IMR-90 (cell line): ENCODE measurements around the gene CYP24A1. TPM values are rescaled to one million over a fixed set of nuclear protein-coding genes. Genes with fewer than 3 reads are reported as not detected.

Source experiments
- ATAC-seq: fragments of 200-7000 bp; cut with Tn5 transposase; 2 replicates; pipeline ENCODE4 v1.9.1; 2020; ENCODE audit warnings: low read depth, mild to moderate bottlenecking, moderate library complexity
- BruUV-seq: library from RNA; stranded (reverse); fragments of 400-500 nt; replicated peaks from 2 replicates; lab custom pipeline; 2021; lab: Mats Ljungman, UMichigan
- CTCF ChIA-PET: fragments of 300-600 bp; formaldehyde crosslinking; extraction: SDS; loops from one replicate; lab custom pipeline; 2021; ENCODE audit warnings: antibody characterized with exemption; lab: Yijun Ruan, JAX
- POLR2A ChIA-PET: fragments of 300-600 bp; sonication (Branson Sonifier 250); formaldehyde crosslinking; loops from one replicate; lab custom pipeline; 2022; ENCODE audit warnings: antibody characterized with exemption; ENCODE audit not compliant: unreplicated experiment; lab: Charles Lee
- DNase-seq: peaks from one replicate; pipeline ENCODE4 v3.0.0; 2013
- H2AFZ ChIP-seq: replicated peaks from 2 replicates; pipeline ENCODE3; 2013; ENCODE audit warnings: low read length, mild to moderate bottlenecking; ENCODE audit not compliant: poor library complexity
- H2AK5ac ChIP-seq: 2 replicates; pipeline ENCODE4 v1.6.1; 2013; ENCODE audit warnings: low read depth, low read length, inconsistent platforms
- H2AK9ac ChIP-seq: replicated peaks from 2 replicates; pipeline ENCODE3; 2013; ENCODE audit warnings: mild to moderate bottlenecking, low read depth, low read length, moderate library complexity; ENCODE audit not compliant: poor library complexity
- H2BK120ac ChIP-seq: 2 replicates; pipeline ENCODE4 v1.6.1; 2013; ENCODE audit warnings: low read depth, low read length, inconsistent platforms
- H2BK15ac ChIP-seq: 3 replicates; pipeline ENCODE4 v1.6.1; 2013; ENCODE audit warnings: low read depth, low read length, inconsistent platforms
- H2BK20ac ChIP-seq: 2 replicates; pipeline ENCODE4 v1.6.1; 2013; ENCODE audit warnings: low read depth, mild to moderate bottlenecking, inconsistent platforms, low read length, moderate library complexity
- H2BK5ac ChIP-seq: 2 replicates; pipeline ENCODE4 v1.6.1; 2013; ENCODE audit warnings: mild to moderate bottlenecking, low read depth, low read length, inconsistent platforms; ENCODE audit not compliant: poor library complexity, severe bottlenecking
- H3K14ac ChIP-seq: replicated peaks from 2 replicates; pipeline ENCODE4 v1.6.1; 2013; ENCODE audit warnings: low read depth, low read length, inconsistent platforms
- H3K18ac ChIP-seq: 2 replicates; pipeline ENCODE4 v1.6.1; 2013; ENCODE audit warnings: low read depth, low read length, control low read depth
- H3K23ac ChIP-seq: 2 replicates; pipeline ENCODE4 v1.6.1; 2013; ENCODE audit warnings: low read depth, low read length, inconsistent platforms
- H3K27ac ChIP-seq: 2 replicates; pipeline ENCODE4 v1.5.1; 2013; ENCODE audit warnings: mild to moderate bottlenecking, control low read depth, low read length; ENCODE audit not compliant: insufficient read depth
- H3K27me3 ChIP-seq: 2 replicates; pipeline ENCODE4 v1.6.1; 2013; ENCODE audit warnings: low read length; ENCODE audit not compliant: control insufficient read depth, insufficient read depth
- H3K36me3 ChIP-seq: 2 replicates; pipeline ENCODE4 v1.6.1; 2013; ENCODE audit warnings: low read length, mixed read lengths; ENCODE audit not compliant: control insufficient read depth, insufficient read depth
- H3K4ac ChIP-seq: 2 replicates; pipeline ENCODE4 v1.6.1; 2013; ENCODE audit warnings: low read depth, low read length, inconsistent platforms
- H3K4me1 ChIP-seq: 2 replicates; pipeline ENCODE4 v1.6.1; 2013; ENCODE audit warnings: low read length, mixed read lengths; ENCODE audit not compliant: control insufficient read depth, insufficient read depth
- H3K4me2 ChIP-seq: 2 replicates; pipeline ENCODE4 v1.6.1; 2013; ENCODE audit warnings: low read depth, mild to moderate bottlenecking, control low read depth, low read length, moderate library complexity
- H3K4me3 ChIP-seq: 2 replicates; pipeline ENCODE4 v1.5.1; 2013; ENCODE audit warnings: low read depth, mild to moderate bottlenecking, control low read depth, low read length, moderate library complexity; ENCODE audit not compliant: insufficient read depth
- H3K56ac ChIP-seq: 2 replicates; pipeline ENCODE4 v1.6.1; 2013; ENCODE audit warnings: low read length, inconsistent platforms; ENCODE audit not compliant: insufficient read depth; ENCODE audit errors: extremely low read depth
- H3K79me1 ChIP-seq, 2 experiments: 2 replicates each; pipeline ENCODE4 v1.6.1; 2013; ENCODE audit warnings: low read length in 2 of 2, inconsistent platforms in 1 of 2, low read depth in 1 of 2
- H3K9ac ChIP-seq: 2 replicates; pipeline ENCODE4 v1.6.1; 2013; ENCODE audit warnings: low read depth, low read length, control low read depth
- H3K9me1 ChIP-seq: 2 replicates; pipeline ENCODE4 v1.6.1; 2013; ENCODE audit warnings: low read length, inconsistent platforms; ENCODE audit not compliant: insufficient read depth
- H3K9me3 ChIP-seq: 2 replicates; pipeline ENCODE4 v1.6.1; 2013; ENCODE audit warnings: low read length; ENCODE audit not compliant: control insufficient read depth, insufficient read depth
- H4K20me1 ChIP-seq: 2 replicates; pipeline ENCODE4 v1.6.1; 2013; ENCODE audit warnings: low read length, inconsistent platforms; ENCODE audit not compliant: insufficient read depth
- H4K5ac ChIP-seq: 2 replicates; pipeline ENCODE4 v1.6.1; 2013; ENCODE audit warnings: mild to moderate bottlenecking, low read depth, low read length, control low read depth
- H4K8ac ChIP-seq, 2 experiments: 2 replicates each; pipeline ENCODE4 v1.6.1; 2013; ENCODE audit warnings: low read depth in 2 of 2, low read length in 2 of 2, control low read depth in 1 of 2, inconsistent platforms in 1 of 2
- H4K91ac ChIP-seq: 2 replicates; pipeline ENCODE4 v1.6.1; 2013; ENCODE audit warnings: low read depth, low read length, inconsistent platforms; ENCODE audit not compliant: insufficient read depth
- CEBPB ChIP-seq: IDR thresholded peaks from 2 replicates; pipeline ENCODE4 v1.6.1; 2012; ENCODE audit warnings: low read depth, low read length, improper control_type of control experiment
- CHD1 ChIP-seq: IDR thresholded peaks from 2 replicates; pipeline ENCODE4 v1.6.1; 2012; ENCODE audit warnings: low read depth, low read length, improper control_type of control experiment
- CTCF ChIP-seq: conservative IDR thresholded peaks from 2 replicates; pipeline ENCODE4 v1.5.1; 2012; ENCODE audit warnings: mild to moderate bottlenecking, low read depth, low read length, improper control_type of control experiment
- MAFK ChIP-seq: IDR thresholded peaks from 2 replicates; pipeline ENCODE4 v1.6.1; 2012; ENCODE audit warnings: low read depth, low read length, improper control_type of control experiment
- MAZ ChIP-seq: IDR thresholded peaks from 2 replicates; pipeline ENCODE4 v1.6.1; 2012; ENCODE audit warnings: low read depth, mild to moderate bottlenecking, low read length, improper control_type of control experiment, moderate library complexity, borderline replicate concordance
- MXI1 ChIP-seq: IDR thresholded peaks from 2 replicates; pipeline ENCODE4 v1.6.1; 2012; ENCODE audit warnings: low read depth, mild to moderate bottlenecking, low read length, moderate library complexity, borderline replicate concordance
- RAD21 ChIP-seq: IDR thresholded peaks from 2 replicates; pipeline ENCODE4 v1.6.1; 2012; ENCODE audit warnings: low read length, improper control_type of control experiment
- RFX5 ChIP-seq: IDR thresholded peaks from 2 replicates; pipeline ENCODE4 v1.8.0; 2012; ENCODE audit warnings: low read depth, mild to moderate bottlenecking, low read length, moderate library complexity
- SMC3 ChIP-seq: fragments of 150-350 bp; IDR thresholded peaks from 2 replicates; pipeline ENCODE4 v1.6.1; 2016; ENCODE audit warnings: low read depth, mild to moderate bottlenecking, antibody characterized with exemption, low read length, moderate library complexity
- dilution Hi-C: fragments of 300-500 bp; cut with HindIII; formaldehyde crosslinking; loops from one replicate; pipeline ENCODE4 v1.14.3; 2018; ENCODE audit warnings: low sequenced_read_pairs; ENCODE audit not compliant: unreplicated experiment
- in situ Hi-C: fragments of 300-500 bp; cut with MboI; formaldehyde crosslinking; loops from 3 replicates; pipeline ENCODE4 v1.14.3; 2019; ENCODE audit warnings: low sequenced_read_pairs, inconsistent platforms, mixed read lengths
- intact Hi-C: fragments of 100-400 bp; cut with micrococcal nuclease; formaldehyde crosslinking; loops from 2 replicates; pipeline ENCODE4 v1.10.0; 2022
- polyA plus RNA-seq, 3 experiments: library from polyadenylated mRNA; depleted of rRNA; stranded (reverse); fragments of >200 nt; gene quantifications; 2 replicates each; pipeline ENCODE4 v1.2.3, GENCODE V29; 2012; ENCODE audit warnings: low replicate concordance in 1 of 3
- total RNA-seq: library from RNA; depleted of rRNA; stranded (reverse); fragments of >200 nt; gene quantifications from 2 replicates; pipeline ENCODE4 v1.2.3, GENCODE V29; 2012
- TF ChIP-seq, protein P1 (sequence below): fragments of 150-350 bp; IDR thresholded peaks from 2 replicates; pipeline ENCODE4 v1.6.1; 2017; ENCODE audit warnings: mild to moderate bottlenecking, antibody characterized with exemption, low read length, low read depth

Gene CYP24A1
- total and polyA plus RNA-seq, 2 of the 4 experiments (the other 2 are of a cell fraction), result not detected

GRCh38 chr20:54110041-54110440, 63.7 kb downstream of the CYP24A1 start:
- Histone ChIP-seq H3K27me3 (no peaks in the 10 kb centered on the region), H2BK20ac (no peak overlapping the region), H2AFZ (no peak overlapping the region), H4K5ac (no peak overlapping the region), H3K9ac (no peak overlapping the region), H3K9me1 (no peaks in the 10 kb centered on the region), H3K36me3 (no peaks in the 10 kb centered on the region), H2AK9ac (no peak overlapping the region), H2AK5ac (no peak overlapping the region), H2BK15ac (no peak overlapping the region), H3K56ac (no peak overlapping the region), H3K4me1 (peaks cover 1% of the 10 kb centered on the region; the same call in 1 of the 2 replicates), H2BK5ac (no peak overlapping the region), H3K4ac (no peak overlapping the region), H3K27ac (no peak overlapping the region), H3K4me3 (no peak overlapping the region), H4K20me1 (no peaks in the 10 kb centered on the region), H2BK120ac (no peak overlapping the region), H3K14ac (no peak overlapping the region), H3K79me1 (no peaks in the 10 kb centered on the region), H4K8ac (no peak overlapping the region), H3K23ac (no peak overlapping the region), H3K4me2 (no peak overlapping the region), H4K91ac (no peak overlapping the region), H3K9me3 (no peaks in the 10 kb centered on the region), H3K18ac (no peak overlapping the region)
- TF ChIP-seq RAD21 (no peak), CEBPB (no peak), CHD1 (no peak), MAFK (no peak), MAZ (no peak), SMC3 (no peak), CTCF (no peak), RFX5 (no peak), MXI1 (no peak)
- TF ChIP-seq, protein P1, sequence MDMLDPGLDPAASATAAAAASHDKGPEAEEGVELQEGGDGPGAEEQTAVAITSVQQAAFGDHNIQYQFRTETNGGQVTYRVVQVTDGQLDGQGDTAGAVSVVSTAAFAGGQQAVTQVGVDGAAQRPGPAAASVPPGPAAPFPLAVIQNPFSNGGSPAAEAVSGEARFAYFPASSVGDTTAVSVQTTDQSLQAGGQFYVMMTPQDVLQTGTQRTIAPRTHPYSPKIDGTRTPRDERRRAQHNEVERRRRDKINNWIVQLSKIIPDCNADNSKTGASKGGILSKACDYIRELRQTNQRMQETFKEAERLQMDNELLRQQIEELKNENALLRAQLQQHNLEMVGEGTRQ, result no peak
- dilution Hi-C loops (no loop called here), intact Hi-C loops (no loop called here), in situ Hi-C loops (no loop called here)
- no peak for DNase-seq
- ChIA-PET POLR2A (no interaction called here), CTCF (no interaction called here)
- BruUV-seq, result no TSS peak
- ATAC-seq, result no peak
